OCI-LY1 (cell line): ENCODE results near the gene KRTAP5-4.

Experiments used
- EZH2 ChIP-seq: fragments of 200-600 bp; sonication (generic), shearing (Covaris generic); IDR thresholded peaks from 2 replicates; pipeline ENCODE4 v1.8.0; 2017; ENCODE audit warnings: borderline replicate concordance, mixed run types, mild to moderate bottlenecking, antibody characterized with exemption, low read length, moderate library complexity, mixed read lengths
- TF ChIP-seq, protein P1 (sequence below): fragments of 200-600 bp; sonication (generic), shearing (Covaris generic); IDR thresholded peaks from 2 replicates; pipeline ENCODE4 v1.5.1; 2017; ENCODE audit warnings: mild to moderate bottlenecking, antibody characterized with exemption, low read length, moderate library complexity, mixed read lengths

GRCh38 chr11:1633864-1634263, 11.9 kb upstream of the KRTAP5-4 start:
- TF ChIP-seq, protein P1, sequence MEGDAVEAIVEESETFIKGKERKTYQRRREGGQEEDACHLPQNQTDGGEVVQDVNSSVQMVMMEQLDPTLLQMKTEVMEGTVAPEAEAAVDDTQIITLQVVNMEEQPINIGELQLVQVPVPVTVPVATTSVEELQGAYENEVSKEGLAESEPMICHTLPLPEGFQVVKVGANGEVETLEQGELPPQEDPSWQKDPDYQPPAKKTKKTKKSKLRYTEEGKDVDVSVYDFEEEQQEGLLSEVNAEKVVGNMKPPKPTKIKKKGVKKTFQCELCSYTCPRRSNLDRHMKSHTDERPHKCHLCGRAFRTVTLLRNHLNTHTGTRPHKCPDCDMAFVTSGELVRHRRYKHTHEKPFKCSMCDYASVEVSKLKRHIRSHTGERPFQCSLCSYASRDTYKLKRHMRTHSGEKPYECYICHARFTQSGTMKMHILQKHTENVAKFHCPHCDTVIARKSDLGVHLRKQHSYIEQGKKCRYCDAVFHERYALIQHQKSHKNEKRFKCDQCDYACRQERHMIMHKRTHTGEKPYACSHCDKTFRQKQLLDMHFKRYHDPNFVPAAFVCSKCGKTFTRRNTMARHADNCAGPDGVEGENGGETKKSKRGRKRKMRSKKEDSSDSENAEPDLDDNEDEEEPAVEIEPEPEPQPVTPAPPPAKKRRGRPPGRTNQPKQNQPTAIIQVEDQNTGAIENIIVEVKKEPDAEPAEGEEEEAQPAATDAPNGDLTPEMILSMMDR: no peak
- no peak for TF ChIP-seq EZH2
